ENCODE results near the gene DEXI.
A peak's percentile ranks its signal among the peaks of the same experiment; 100 is the strongest.
"Not testable (repeated sequence)": the region's sequence is repeated elsewhere in the genome, so short reads cannot be mapped to it uniquely, and the experiment has no call there.

The DEXI gene

DNA sequence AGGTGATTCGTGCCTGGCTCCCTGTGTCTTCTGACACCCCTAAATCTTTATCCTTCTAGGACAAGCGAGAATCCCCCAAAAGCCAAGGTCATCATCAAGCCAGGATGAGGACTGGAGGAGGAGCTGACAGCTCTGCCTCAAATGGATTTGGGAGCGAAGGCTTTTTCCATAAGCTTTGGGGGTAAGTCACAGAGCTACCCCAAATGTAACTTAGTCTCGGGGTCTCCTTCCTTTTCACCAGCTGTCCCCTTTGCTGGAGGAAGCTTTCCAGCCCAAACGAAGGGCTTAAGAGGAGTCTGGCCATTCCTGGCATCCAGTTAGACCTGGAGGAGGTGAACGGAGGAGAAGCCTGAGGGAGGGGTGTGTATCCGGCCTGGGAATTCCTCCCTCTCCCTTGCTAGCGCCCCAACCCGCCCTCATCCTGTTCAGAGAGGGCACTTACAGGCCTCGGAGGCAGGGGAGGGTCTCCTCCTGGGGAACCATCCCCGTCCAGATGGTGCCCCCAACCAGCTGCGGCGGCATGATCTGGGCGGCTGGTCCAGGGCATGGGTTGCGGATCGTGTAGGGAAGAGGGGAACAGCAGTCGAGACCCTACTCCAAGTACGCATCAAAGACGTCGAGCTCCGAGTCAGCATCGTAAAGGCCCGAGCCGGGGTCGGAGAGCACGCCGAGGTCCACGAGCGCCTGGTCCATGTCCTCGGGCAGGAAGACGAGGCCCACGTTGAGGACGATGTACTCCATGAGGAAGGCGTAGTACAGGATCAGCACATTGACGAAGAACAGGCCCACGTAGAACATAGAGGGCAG lies 938 bp downstream of the DEXI start:
- no peak for DNase-seq (ENCODE audit: low spot score)

DNA sequence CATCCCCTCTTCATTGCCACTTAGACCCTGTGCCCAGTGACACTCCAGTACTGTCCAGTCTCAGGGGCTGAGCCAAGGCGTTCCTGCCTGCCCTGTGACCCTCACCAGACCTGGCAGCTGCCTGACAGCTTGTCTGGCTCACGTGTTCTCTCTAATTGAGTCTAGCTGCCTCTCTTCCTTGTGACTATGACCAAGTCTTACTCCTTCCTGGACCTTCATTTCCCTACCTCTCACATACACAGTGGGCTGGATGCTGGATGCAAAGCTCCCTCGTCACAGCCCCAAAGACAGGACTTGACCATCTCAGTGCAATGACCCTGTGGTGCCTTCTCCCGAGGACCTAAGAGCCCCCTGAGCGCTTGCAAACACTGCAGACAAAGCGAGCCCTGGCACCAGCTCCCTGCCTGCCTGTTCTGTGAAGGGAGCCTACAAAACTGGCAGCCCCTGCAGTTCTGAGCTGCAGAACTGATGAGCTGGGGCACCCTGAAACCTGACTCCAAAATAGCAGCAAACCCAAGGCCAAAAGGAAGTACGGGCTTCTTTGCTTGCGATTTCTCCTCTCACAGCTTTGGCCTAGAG lies 1.7 kb downstream of the DEXI start:
- peak; percentile 38 for DNase-seq (ENCODE audit: low spot score)

DNA sequence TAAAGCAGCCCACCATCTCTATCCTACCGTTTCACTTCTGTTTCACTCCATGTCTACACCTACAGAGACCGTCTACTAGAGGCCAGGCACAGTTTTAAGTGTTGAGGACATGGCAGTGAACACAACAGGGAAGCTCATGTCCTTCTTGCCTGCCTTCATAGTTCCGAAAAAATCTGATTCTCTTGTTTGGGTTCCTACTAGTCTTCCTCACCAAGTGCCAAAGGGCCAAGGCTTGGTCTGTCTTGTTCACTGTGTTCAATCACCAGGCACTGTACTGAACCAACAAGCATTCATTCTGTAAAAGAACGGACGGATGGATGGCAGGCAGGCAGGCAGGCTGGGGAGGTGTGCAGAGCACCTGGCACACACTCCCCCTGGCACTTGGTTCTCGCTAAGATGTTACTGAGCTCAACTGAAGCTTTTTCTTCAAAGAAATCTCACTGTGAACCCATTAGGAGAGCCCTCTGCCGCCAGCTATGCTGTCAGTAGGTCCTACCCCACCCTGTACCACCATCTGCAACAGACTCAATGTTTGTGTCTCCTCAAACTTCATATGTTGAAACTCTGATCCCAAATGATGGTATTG lies 2.5 kb downstream of the DEXI start:
- peak; percentile 53 for DNase-seq (ENCODE audit: low spot score)

DNA sequence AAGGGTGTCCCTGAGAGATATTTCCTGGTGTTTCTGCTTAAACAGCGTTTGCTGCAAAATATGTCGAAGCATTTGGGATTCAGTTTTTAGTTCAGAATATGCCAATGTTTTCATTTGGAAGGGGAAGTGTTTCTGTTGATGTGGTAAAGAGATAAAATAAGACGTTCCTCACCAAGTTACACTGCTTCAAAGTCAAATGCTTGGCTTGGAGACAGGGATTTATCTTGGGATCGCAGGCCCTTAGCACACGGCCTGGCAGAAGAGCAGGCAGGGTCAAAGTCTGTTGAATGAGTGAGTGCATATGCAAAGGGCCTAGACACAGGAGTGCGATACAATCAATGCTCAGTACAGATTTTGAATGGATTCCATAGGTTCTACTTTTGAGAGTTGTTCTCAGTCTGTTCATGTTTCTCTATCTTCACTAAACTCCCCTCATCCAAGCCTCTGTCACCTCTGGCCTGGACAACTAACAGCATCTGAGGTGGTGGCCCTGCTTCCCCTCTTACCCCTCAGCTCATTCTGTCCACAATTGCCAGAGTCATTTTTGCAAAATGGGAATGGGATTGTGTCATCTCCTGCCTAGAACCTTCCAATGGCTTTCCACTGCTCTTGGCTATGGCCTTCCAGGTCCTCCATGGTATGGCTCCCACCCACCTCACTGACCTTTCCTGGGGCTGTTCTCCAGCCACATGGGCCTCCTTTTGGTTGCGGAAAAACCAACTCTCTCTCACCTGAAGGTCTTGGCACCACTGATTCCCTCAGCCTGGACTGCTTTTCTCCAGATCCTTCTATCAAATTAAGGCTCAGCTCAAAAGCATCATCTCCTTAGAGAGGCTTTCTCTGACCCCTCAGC lies 3.2 kb downstream of the DEXI start:
- no peak for DNase-seq (ENCODE audit: low spot score)

DNA sequence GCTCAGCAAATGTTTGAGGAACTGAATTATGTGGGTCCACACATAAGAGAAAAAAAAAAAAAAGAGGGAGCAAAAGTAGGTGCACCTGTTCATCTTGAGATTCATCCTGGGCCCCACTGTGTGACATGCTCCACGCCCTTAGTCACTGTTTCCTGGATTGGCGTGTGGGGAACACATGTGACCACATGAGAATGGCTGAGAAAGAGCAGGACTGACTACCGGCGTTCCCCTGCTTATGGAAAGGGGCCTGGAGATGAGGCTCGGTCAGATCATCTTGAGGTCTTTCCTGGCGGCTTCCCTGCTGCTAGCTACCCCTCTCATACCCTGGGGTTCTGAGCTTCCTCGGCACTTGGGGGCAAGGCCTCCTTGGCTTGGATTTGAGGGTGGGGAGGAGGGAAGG lies 3.9 kb downstream of the DEXI start:
- DNase-seq (ENCODE audit: low spot score), result no peak

DNA sequence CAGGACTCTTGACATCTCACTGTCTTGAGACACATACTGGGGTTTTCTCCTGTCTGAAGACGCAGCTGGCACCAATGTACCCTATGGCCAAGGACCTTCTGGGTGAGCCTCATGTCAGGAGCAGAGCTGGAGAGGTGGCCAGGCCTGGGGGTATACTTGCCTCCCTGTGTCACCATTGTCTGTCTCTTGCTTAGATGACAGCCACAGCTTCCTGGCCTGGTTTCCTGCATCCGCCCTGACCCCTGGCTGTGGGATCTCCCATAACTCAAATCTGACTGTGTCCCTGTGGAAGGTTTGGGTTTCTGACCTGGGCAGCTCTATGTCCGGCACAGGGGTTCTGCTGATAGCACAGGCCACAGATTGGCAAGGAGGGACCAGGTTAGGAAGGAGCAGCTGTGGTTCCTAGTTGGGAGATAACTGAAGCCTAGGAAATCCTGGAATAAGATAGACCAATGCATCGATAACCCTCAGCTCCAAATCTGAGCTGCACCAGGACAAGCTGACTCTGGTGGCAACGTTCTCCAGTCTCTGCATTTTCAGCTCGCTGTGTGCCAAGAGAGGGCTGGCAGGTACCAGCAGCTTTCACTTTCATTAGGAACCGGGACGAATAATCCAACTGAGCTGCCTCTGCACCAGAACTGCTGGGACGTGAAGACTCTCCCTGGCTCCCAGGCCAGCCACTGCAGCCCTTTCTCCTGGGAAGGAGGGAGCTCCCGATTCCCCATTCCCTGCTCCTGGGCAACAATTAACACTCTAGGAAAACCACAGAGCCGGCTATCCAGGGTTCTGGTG lies 5.0 kb downstream of the DEXI start:
- peak; percentile 48 for DNase-seq (ENCODE audit: low spot score)

DNA sequence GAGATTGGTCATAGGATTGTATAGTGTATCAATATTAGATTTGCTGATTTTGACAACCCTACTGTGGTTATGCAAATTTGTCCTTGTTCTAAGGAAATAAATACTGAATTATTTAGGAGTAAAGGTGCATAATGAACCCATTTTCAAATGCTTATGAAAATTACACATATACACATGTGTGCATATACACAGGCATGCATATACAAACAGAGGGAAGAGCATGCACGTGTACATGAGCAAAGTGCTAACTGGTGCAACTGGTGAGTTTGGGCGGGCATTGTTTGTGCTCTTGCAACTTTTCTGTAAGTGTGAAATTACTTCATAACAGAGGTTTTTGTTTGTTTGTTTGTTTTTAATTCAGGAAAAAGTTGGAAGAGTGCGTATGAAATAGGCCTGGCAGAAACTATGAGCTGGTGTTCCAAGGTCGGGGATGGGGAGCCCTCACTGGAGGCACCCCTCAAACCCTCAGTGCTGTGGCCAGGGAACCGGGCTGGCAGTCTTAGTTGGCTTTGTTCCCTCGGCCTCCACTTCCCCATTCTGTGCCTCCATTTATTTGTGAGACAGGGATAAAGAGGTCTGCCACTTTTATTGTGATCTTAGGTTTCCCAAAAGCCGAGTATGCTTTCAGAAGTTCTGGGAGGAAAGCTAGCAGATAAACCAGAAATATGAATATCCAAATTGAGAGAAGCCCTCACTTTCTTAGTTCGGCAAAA lies 5.8 kb downstream of the DEXI start:
- DNase-seq (ENCODE audit: low spot score), result no peak

DNA sequence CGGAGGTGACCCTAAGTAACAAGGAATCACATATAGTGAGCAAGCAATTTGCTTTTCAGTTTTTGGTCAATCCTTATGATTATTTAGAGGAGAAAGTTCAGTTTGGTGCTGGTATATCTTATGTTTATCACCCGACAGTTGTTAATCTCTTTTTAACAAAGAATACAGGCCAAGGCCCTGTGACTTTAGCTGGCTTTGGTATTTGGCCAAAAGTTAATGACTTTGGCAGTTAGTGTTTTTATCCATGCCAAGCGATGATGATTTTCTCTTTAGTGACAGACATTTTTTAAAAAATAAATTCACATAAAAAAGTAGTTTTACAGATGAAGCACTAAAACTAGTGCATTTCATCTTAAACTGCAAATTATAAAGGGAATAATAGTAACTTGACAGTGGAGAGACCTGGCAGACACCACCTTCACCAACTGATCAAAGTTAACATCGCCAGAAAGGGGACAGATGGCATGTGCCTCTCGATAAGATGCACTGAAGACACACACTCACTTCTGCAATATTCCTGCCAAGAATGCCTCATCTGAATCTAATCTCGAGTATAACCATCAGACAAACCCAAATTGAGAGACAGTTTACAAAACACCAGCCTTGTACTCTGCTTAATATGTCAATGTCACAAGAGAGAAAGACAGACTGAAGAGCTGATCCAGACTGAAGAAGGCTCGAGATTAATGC lies 6.9 kb downstream of the DEXI start:
- DNase-seq (ENCODE audit: low spot score), result peak; percentile 73

DNA sequence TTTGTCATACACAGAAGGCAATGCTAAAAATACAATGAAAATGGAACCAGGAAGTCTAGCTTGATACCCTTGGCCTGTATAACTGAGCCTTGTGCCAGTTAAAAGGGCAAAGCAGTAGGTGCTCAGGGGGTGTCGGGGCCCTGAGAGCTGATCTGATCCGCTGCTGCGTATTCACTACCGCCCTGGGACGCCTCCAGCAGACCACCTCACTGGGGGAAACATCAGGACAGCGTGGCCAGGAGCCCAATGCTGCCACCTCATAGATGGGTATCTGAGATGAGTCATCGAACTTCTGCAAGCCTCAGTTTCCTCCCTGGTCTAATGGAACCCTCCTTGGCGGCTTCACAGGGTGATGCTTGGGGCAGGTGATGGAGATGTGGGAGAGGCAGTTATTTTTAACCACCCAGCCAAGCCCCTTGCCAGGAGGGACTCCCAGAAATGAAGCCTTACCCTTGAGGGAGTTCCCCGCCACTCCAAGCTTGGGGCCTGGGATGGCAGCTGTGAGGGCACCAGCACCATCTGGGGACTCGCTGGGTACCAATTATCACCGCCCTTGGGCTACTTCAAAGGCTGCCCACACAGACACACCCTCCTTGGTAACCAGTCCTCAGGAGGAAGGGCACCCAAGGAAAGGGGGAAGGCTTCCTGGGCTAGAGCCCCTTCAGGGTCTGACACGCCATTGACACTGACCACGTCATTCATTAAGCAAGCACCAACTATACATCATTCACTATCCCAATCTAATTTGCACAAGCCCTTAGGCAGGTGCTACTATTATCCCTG lies 7.8 kb downstream of the DEXI start:
- DNase-seq (ENCODE audit: low spot score), result no peak

DNA sequence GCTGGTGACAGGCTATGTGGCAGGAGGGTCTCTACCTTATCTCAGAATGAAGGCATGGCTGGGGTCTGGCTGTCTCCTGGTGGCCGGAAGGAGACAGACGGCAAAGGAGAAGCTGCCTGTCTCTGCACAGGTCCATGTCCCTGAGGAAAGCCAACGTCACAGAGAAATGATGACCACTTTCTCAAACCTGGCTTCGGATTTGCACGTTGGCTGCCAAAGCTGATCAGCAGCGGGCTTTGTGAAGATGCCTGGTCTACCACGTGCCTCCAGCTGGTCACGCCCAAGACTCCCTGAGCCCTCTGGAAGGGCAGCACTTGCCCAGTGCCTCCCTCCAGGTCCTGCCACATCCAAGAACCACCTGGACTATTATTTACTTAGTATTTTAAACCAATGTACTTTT lies 8.4 kb downstream of the DEXI start:
- DNase-seq (ENCODE audit: low spot score), result no peak

DNA sequence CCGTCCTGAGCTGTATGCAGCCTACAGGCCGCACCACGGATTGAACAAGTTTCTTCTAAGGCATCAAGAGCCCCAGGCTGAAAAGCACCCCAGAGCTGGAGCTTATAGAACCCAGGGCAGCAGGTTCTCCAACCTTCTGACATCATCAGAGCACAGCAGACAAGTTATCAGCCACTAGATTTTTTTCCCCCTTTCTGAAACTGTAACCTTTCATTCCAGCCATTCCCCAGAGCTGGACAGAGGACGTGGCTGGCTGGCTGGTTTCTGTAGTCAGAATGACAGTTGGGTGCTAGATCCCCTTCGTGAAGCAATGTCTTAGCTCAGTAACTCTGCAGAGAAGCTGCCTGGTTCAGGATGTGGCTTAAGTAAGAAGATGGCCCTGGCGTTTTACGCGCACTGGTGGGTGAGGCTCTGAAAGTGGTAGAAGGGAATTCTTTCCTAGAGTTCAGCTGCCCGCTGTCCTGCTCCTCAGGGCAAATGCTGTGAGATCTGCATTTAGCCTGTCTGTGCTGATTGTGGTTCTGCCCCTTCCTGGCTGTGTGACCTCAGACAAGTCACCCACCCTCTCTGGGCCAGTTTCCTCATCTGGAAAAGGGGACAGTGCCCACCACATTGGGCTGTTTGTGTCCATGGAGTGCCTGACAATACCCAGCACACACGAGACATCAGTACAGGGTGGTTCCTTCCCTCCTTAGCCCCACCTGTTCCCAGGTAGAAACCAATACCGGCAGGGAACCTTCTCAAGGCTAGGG lies 9.1 kb downstream of the DEXI start:
- no peak for DNase-seq (ENCODE audit: low spot score)

DNA sequence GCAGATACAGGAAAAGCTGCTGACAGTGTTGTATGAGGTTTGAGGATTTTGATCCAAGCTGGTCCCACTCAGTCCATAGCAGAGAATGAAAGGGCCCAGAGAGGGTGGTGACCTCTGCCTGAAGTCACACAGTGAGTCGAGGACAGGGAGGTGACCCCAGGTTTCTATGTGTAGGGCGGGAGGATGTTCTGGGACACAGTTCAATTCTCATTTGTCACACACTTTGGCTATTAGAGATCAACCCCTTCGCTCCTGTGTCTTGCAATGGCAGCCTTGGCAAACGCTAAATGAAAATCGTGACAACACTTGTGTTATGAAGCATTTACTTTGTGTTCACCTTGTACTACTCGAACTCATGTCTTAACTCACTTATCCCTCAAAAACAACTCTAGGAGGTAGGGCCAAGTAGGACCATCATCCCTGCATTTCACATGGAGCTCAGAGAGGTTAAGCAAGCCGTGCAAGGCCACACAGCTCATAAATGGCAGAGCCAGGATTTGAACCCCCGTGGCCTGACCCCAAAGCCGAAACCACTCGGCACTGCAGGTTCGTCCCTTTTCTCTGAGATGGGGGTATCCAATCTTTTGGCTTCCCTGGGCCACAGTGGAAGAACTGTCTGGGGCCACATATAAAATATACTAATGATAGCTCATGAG lies 10.2 kb downstream of the DEXI start:
- no peak for DNase-seq (ENCODE audit: low spot score)

DNA sequence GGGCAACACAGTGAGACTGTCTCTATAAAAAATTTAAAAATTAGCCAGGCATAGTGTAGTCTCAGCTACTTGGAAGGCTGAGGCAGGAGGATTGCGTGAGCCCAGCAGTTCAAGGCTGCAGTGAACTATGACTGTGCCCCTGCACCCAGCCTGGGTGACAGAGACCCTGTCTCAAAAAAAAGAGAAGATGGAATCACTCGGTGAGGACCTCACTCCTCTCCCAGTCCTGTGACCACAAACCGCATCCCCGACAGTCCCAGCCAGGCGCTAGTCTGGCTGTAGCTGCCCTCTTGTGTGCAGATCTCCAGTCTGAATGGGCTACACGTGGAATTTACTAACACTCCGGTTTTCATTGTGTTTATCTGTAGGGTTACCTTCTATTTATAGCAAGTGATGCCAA lies 11.1 kb downstream of the DEXI start:
- no peak for DNase-seq (ENCODE audit: low spot score)

DNA sequence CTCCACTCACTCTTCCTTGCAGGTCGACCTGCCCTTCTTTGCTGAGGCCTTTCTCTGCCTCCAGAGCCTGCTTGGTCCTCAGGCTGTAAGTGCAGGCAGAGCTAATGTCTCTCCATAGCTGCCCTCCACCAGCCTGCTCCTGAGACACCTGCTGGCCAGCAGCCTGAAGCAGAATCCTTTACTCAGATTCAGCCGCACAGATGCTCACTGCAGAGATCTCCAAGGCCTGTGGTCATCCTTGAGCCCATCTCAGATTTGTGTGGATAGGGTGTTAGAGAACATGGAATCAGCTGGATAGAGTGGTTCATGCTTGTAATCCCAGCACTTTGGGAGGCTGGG lies 11.5 kb downstream of the DEXI start:
- DNase-seq (ENCODE audit: low spot score), result no peak

DNA sequence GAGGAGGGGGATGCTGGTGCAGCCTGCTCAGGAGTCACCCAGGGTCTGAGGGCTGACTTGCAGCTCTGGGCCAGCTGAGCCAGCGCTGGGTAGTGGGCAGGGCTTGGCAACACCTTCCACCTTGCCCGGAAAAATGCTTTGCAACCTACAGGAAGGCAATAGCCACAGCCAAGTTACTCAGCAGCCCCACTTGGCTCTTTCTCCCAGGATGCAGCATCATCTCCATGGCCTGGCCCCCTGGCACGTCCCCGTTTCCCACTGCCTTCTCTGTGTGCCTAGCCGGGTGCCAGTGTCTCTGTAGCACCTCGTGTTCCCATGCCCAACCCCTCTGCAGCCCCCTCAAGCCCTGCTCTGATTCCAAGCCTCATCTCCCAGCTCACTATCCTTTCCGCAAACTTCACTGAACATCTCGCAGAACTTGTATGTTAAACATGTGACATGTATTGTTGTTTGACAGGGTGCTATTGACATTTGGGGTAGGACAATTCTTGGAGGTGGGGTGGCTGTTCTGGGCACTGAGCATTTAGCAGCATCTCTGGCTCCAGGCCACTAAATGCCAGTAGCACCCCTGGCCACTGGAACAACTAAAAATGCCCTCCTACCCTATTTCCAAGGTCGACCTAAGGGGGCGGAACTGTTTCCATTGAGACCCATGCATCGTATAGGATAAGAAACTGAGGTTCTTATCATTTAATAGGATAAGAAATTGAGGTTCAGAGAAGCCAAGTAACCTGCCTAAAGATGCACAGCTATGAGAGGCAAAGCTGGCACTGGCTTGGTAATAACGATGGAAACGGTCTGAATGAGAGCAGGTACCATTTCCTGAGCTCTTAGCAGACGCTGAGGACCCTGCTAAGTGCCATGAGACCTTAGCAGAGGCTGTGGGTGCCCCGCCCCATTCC lies 12.2 kb downstream of the DEXI start:
- no peak for DNase-seq (ENCODE audit: low spot score)

DNA sequence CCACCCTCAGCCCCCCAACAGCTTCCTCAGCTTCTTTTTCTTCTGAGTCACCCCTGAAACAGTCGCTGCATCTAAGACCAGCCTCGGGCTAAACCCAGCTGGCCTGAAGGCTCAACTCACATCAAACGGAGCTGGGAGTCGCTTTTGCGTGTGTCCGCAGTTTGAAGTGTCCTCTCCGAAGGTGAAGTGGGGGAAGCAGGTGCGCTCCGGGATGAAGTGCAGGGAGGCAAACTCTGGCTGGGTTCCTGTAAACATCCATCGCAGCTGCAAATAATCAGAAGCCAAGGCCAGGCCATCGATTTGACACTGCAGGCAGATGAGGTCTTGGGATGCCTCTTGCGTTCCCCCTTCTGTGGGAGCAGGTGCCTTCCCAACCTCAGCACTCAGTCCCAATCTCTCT lies 13.2 kb downstream of the DEXI start:
- not testable (repeated sequence) for DNase-seq (ENCODE audit: low spot score)

DNA sequence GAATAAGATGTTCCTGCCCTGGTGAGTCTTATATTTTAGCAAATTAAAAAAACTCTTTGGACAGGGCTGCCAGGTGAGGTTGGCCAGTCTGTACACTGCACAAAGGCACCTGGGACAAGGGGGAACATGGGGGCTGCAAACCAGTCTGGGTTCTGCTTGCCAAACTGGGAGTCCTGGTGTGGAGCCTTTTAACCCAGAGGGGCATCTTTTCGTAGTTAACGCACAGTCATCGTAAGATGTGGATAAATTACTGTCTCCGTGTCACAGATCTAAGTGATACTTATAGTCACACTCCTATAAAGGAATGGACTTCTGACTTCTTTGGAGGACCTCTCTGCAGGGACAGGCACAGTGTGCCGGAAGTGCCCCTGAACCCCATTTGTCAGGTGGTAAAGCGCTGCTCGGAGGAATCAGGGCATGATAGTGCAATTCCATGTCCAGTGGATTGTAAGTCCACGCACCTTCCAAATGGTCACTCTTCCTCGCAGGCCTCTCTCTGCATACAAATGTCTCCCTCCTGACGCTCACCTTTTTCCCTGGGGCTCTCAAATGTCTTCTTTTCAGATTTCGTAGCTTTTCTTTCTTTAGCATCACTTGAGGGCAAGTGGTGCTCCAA lies 14.7 kb downstream of the DEXI start:
- DNase-seq (ENCODE audit: low spot score), result no peak
